Adipocyte (in vitro differentiated cells): ENCODE results near the gene MACC1.

Experiments
- DNase-seq: peaks from one replicate; pipeline ENCODE4 v3.0.0-alpha.2; 2015; ENCODE audit warnings: low read depth
- H3K27me3 ChIP-seq: replicated peaks from 2 replicates; pipeline ENCODE4 v1.7.0; 2013; ENCODE audit warnings: mild to moderate bottlenecking, low read length, moderate library complexity; ENCODE audit not compliant: control insufficient read depth, insufficient read depth
- H3K36me3 ChIP-seq: 2 replicates; pipeline ENCODE4 v1.7.0; 2013; ENCODE audit warnings: low read length, mild to moderate bottlenecking, moderate library complexity; ENCODE audit not compliant: control insufficient read depth, insufficient read depth, severe bottlenecking
- H3K4me1 ChIP-seq: 2 replicates; pipeline ENCODE4 v1.7.0; 2013; ENCODE audit warnings: mild to moderate bottlenecking, low read length, moderate library complexity; ENCODE audit not compliant: control insufficient read depth, insufficient read depth
- H3K4me3 ChIP-seq: 2 replicates; pipeline ENCODE4 v1.7.0; 2013; ENCODE audit warnings: mild to moderate bottlenecking, low read length, moderate library complexity
- H3K9ac ChIP-seq: 2 replicates; pipeline ENCODE4 v1.7.0; 2013; ENCODE audit warnings: mild to moderate bottlenecking, low read length, moderate library complexity
- H3K9me3 ChIP-seq: 2 replicates; pipeline ENCODE4 v1.7.0; 2013; ENCODE audit warnings: mild to moderate bottlenecking, low read length, moderate library complexity; ENCODE audit not compliant: control insufficient read depth

MACC1 gene, protein sequence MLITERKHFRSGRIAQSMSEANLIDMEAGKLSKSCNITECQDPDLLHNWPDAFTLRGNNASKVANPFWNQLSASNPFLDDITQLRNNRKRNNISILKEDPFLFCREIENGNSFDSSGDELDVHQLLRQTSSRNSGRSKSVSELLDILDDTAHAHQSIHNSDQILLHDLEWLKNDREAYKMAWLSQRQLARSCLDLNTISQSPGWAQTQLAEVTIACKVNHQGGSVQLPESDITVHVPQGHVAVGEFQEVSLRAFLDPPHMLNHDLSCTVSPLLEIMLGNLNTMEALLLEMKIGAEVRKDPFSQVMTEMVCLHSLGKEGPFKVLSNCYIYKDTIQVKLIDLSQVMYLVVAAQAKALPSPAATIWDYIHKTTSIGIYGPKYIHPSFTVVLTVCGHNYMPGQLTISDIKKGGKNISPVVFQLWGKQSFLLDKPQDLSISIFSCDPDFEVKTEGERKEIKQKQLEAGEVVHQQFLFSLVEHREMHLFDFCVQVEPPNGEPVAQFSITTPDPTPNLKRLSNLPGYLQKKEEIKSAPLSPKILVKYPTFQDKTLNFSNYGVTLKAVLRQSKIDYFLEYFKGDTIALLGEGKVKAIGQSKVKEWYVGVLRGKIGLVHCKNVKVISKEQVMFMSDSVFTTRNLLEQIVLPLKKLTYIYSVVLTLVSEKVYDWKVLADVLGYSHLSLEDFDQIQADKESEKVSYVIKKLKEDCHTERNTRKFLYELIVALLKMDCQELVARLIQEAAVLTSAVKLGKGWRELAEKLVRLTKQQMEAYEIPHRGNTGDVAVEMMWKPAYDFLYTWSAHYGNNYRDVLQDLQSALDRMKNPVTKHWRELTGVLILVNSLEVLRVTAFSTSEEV

DNA sequence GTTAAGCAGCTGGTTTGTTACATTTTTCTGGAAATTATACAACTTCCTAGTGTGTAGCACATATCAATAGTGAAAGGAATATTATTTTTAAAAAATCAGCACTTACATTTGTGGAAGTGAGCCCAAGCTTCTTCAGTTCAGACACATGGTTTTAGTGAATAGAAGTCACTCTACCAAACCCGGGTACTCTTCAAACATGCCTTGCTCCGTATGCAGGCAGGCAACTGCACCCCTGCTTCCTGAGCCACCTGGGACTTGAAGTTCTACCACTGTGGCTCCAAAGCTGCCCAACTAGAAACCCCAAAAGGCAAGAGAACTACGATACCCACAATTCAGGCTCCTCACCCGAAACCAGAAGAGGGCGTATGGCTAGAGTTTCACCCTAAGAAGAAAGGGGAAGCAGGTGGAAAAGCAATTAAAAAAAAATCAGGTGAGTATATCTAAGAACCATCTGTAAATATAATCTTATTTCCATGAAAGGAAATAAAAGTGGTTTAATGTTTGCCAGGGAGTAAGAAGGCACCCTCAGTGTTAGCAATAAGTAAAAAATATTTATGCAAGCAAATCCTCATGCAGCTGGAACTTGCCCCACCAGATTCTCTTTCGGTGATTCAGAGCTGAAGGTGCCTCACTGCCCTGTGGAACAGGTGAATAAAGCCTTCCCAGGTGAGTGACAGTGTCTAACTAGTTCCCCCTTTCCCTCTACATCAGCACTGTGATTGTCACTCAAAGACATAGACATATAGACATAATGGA, at the start of gene MACC1:
MACC1 (minus strand) TSS at position 192 of the 756 bp plus-strand sequence. CDS start 55,522 bp downstream, outside the sequence.
- no peaks in the 10 kb centered on the region for H3K9me3 ChIP-seq
- H3K4me3 ChIP-seq, result no peak within 1 kb of the TSS
- H3K9ac ChIP-seq, result no peak within 1 kb of the TSS
- H3K4me1 ChIP-seq, result peaks cover 32% of the 10 kb centered on the region
- no peaks in the 10 kb centered on the region for H3K36me3 ChIP-seq
- H3K27me3 ChIP-seq, result no peaks in the 10 kb centered on the region
- DNase-seq, result no peak

DNA sequence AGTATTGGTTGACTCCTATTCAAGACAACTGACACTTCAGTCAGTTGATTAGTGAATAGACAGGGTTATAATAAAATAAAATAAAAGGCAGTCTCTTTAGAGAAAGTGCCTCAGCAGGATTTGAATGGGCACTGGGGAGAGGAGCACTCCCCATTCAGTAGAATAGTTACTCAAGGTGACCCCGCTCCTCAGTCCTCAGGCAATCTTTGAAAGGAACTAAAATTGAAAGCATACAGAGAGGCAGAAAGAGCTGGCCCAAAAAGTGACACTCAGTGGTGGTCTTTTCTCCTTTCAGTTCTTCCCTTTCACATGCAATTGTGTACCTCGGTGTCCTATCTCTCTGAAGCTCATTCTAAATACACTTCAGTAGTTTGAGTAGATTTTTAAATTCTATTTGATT, 47.4 kb upstream of the MACC1 start:
- no peaks in the 10 kb centered on the region for H3K27me3 ChIP-seq
- DNase-seq, result no peak
- no peak overlapping the region for H3K9ac ChIP-seq
- no peaks in the 10 kb centered on the region for H3K9me3 ChIP-seq
- peaks cover 13% of the 10 kb centered on the region for H3K4me1 ChIP-seq
- no peak overlapping the region for H3K4me3 ChIP-seq
- H3K36me3 ChIP-seq, result no peaks in the 10 kb centered on the region

DNA sequence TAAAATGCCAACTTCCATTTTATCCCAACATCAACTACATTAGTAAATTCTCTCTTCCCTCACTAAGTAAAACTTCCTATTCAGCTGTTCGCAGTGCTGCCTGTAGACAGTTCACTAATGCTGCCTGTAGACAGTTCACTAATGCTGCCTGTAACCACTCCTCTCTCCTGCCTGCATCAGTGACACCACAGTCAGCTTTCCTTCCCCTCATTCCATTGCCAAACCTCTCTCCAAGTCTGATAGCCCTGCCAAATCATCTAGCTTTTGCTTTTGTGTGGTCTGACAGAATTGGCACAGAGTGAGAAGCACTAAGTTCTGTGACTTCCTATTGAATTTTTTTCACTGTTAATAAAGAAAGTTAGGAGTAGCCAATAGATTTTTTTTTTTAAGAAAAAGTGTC, 43.0 kb upstream of the MACC1 start:
- DNase-seq, result no peak
- H3K4me1 ChIP-seq, result peaks cover 22% of the 10 kb centered on the region
- no peaks in the 10 kb centered on the region for H3K27me3 ChIP-seq
- no peaks in the 10 kb centered on the region for H3K9me3 ChIP-seq
- no peak overlapping the region for H3K9ac ChIP-seq
- H3K4me3 ChIP-seq, result no peak overlapping the region
- no peaks in the 10 kb centered on the region for H3K36me3 ChIP-seq

DNA sequence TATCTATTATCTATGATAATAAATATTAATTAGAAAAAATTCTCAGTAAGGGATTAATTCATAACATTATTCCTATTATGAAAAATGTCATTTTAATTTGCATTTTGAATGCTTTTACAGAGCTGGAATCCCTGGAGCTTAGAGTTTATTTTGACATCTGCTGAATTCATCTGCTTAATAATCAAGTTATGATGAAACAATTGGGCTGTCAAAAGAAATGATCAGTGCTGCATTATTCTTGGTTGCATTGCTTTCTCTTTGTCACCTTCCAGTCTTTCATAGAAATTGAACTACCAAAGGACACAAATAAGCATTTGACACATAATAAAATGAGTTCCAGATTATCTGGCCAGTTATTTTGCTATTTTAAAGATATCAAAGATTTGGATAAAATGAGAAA, 40.0 kb upstream of the MACC1 start:
- Histone ChIP-seq H3K4me3 (no peak overlapping the region), H3K27me3 (no peaks in the 10 kb centered on the region), H3K36me3 (no peaks in the 10 kb centered on the region), H3K9me3 (no peaks in the 10 kb centered on the region), H3K4me1 (peaks cover 22% of the 10 kb centered on the region), H3K9ac (no peak overlapping the region)
- DNase-seq, result no peak

DNA sequence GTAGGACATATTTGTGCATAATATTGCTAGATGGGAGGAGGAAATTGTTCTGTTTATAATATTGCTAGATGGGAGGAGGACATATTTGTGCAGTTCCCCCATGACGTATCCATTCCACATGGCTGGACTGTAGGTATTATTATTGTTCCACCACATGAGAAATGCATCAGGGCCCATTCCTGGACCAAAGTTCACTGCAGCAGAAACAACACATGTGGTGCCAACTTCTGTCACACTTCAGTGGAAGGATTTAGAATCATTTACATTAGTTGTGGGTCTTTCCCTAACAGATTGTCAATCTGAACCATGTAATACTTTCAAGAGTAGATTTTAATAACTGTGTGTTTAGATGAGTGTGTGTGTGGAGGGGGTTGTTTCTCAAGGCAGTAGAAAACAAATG, 32.7 kb upstream of the MACC1 start:
- no peaks in the 10 kb centered on the region for H3K36me3 ChIP-seq

DNA sequence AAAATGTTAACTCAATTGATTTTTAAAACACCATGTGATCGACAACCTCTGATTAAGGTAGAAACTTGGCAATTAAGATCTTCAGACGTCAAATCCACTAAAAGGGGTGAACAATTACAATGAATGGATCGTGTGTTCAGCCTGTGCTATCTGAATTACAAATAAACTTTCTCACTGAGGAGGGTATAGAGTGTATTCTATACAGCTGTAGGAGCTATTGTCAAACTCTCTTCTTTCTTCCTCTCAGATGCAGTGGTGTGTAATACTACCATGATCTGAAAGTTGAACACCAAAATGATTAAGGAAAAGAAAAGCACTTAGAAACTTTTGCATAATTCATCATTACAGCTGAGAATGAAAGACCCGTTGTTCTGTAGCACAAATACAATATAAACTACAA, 32.2 kb upstream of the MACC1 start:
- H3K4me3 ChIP-seq, result no peak overlapping the region
- H3K36me3 ChIP-seq, result no peaks in the 10 kb centered on the region
- no peak overlapping the region for H3K9ac ChIP-seq
- no peak for DNase-seq
- no peaks in the 10 kb centered on the region for H3K27me3 ChIP-seq
- no peaks in the 10 kb centered on the region for H3K9me3 ChIP-seq
- H3K4me1 ChIP-seq, result peaks cover 4% of the 10 kb centered on the region

More for the DNA sequence above, 32.7 kb upstream of the MACC1 start:
- H3K27me3 ChIP-seq, result no peaks in the 10 kb centered on the region
- no peaks in the 10 kb centered on the region for H3K4me1 ChIP-seq
- no peak overlapping the region for H3K9ac ChIP-seq
- DNase-seq, result peak; percentile 93
- no peaks in the 10 kb centered on the region for H3K9me3 ChIP-seq
- no peak overlapping the region for H3K4me3 ChIP-seq

DNA sequence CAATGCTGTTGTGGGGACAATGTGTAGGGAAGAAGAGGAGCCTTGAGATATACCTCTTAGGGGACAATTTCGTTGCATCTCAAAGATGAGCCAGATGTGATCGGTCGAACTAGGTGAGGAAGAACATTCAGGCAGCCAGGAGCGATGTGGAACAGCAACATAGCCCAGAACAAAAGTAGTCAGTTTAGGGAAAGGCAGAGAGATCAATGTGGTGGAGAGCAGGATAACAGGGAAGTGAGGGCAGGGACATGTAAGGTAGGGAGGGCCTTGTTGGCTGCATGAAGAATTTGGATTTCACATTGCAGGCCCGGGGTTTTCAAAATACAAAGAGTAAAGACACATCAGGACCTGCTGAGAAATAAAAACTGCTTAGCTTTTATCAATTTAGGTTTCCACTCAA, 29.1 kb upstream of the MACC1 start:
- Histone ChIP-seq H3K9ac (no peak overlapping the region), H3K4me3 (no peak overlapping the region), H3K9me3 (no peaks in the 10 kb centered on the region), H3K27me3 (no peaks in the 10 kb centered on the region), H3K36me3 (no peaks in the 10 kb centered on the region), H3K4me1 (peaks cover 17% of the 10 kb centered on the region)
- no peak for DNase-seq

DNA sequence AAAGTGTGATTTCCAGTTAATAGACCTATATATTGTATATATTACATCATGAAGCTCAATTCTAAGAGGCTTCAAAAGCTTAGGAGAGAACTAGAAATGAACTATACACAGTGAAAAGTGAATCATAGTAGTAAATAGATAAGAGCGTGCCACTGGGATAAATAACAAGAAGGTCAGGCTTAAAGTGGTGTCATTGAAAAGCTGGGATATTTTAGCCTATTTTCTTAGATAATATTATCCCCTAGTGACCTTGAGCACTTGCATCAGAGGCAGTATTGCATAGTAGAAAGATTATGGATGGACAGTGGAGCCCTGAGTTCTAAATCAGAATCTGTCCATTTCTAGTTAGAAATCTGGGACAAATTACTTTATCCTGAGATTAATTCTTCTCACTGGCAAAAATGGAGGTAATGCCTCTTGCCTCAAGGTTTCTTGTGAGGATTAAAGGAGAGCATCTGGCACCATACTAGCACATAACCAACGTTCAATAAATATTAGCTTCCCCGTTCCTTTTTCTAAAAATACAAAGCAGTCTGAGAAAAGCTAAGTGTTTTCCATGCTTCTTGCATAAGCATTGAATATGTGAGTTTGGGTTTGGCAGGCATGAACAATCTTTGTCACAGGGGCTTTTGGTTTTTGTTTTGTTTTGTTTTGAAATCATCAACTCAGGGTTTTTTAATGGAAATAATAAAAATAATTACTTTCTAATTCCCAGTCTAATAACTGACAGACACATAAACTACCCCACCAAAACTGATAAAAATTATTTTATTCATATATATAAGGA, 27.3 kb upstream of the MACC1 start:
- Histone ChIP-seq H3K9me3 (no peaks in the 10 kb centered on the region), H3K4me1 (peaks cover 23% of the 10 kb centered on the region), H3K9ac (no peak overlapping the region), H3K4me3 (no peak overlapping the region), H3K36me3 (no peaks in the 10 kb centered on the region), H3K27me3 (no peaks in the 10 kb centered on the region)
- DNase-seq, result no peak

DNA sequence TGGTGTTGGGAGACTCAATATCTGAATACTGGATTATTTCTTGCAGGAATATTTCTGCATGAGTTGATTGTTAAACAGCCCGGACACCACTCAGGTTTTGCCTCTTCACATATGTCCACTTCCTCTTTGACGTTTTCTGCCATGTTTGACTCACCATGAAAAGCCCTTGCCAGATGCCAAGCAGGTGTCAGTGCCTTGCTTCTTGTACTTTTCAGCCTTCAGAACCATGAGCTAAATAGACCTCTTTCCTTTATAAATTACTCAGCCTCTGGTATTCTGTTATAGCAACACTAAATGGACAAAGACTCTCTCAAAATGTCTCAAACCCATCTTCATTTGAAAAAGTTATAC, 24.7 kb upstream of the MACC1 start:
- Histone ChIP-seq H3K9me3 (no peaks in the 10 kb centered on the region), H3K4me1 (peaks cover 23% of the 10 kb centered on the region), H3K27me3 (no peaks in the 10 kb centered on the region), H3K4me3 (no peak overlapping the region), H3K36me3 (no peaks in the 10 kb centered on the region), H3K9ac (no peak overlapping the region)
- DNase-seq, result no peak

DNA sequence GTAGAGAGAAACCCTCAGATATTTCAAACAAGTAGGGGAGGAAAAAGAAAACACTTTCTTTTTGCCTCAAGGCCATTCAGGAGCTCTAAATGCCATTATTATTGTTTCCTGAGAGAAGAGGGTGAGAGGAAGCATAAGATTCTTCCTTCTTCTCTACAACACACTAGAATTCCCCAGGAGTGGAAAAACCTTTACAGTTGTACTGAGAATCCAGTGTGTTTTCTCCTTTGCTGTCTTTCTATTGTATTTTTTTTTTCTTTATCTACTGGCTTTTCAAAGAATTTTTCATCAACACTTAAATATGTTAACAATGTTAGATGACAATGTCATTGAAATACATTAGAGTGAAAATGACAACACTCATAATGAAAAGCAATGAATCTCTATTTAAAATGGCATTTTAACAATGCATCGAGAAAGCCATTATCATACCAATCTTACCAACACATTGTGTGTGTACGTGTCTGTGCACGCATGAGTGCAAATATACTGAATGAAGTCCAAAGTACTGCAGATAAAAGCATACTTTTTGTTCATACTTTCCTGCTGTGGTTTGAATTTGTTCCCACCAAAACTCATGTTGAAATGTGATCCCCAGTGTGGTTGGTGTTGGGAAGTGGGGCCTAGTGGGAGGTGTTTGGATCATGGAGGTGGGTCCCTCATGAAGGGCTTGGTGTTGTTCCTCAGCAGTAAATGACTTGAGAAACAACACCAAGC, 24.2 kb upstream of the MACC1 start:
- Histone ChIP-seq H3K9ac (no peak overlapping the region), H3K4me3 (no peak overlapping the region)
- peak; percentile 91 for DNase-seq

More for the DNA sequence above, 24.2 kb upstream of the MACC1 start:
- Histone ChIP-seq H3K4me1 (peaks cover 23% of the 10 kb centered on the region), H3K27me3 (no peaks in the 10 kb centered on the region), H3K9me3 (no peaks in the 10 kb centered on the region), H3K36me3 (no peaks in the 10 kb centered on the region)
